ENCODE results near the gene GNAL. TPM values are rescaled to one million over a fixed set of nuclear protein-coding genes. Genes with fewer than 3 reads are reported as not detected.
A peak's percentile ranks its signal among the peaks of the same experiment; 100 is the strongest.

The GNAL gene
- total and polyA plus RNA-seq, 2 donors from 2014 or later: 1.8 to 9.7 TPM

- Histone ChIP-seq H3K9me3 (ENCODE audit: control insufficient read depth in 2 of 3, insufficient read depth in 1 of 3, low read length in 3 of 3) (no peaks in the 10 kb centered on the region), H3K4me1 (ENCODE audit: control insufficient read depth in 2 of 3, insufficient read depth in 2 of 3, low read depth in 1 of 3, low read length in 3 of 3) (peaks cover 0 to 6% (median 0%) of the 10 kb centered on the region in 3 donors), H3K36me3 (ENCODE audit: control insufficient read depth in 2 of 3, insufficient read depth in 3 of 3, low read length in 3 of 3) (no peaks in the 10 kb centered on the region), H3K4me3 (ENCODE audit: low read length in 3 of 3) (no peak overlapping the region), H3K27me3 (ENCODE audit: control insufficient read depth, insufficient read depth, low read length) (peaks cover 7% of the 10 kb centered on the region), H3K27ac (ENCODE audit: low read depth in 2 of 2, low read length in 2 of 2) (no peak overlapping the region), H3K9ac (ENCODE audit: low read length in 3 of 3) (no peak overlapping the region)
- no peak for DNase-seq
- FAIRE-seq: no peak
- TF ChIP-seq, protein P1, sequence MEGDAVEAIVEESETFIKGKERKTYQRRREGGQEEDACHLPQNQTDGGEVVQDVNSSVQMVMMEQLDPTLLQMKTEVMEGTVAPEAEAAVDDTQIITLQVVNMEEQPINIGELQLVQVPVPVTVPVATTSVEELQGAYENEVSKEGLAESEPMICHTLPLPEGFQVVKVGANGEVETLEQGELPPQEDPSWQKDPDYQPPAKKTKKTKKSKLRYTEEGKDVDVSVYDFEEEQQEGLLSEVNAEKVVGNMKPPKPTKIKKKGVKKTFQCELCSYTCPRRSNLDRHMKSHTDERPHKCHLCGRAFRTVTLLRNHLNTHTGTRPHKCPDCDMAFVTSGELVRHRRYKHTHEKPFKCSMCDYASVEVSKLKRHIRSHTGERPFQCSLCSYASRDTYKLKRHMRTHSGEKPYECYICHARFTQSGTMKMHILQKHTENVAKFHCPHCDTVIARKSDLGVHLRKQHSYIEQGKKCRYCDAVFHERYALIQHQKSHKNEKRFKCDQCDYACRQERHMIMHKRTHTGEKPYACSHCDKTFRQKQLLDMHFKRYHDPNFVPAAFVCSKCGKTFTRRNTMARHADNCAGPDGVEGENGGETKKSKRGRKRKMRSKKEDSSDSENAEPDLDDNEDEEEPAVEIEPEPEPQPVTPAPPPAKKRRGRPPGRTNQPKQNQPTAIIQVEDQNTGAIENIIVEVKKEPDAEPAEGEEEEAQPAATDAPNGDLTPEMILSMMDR (IDR thresholded peaks at IDR 0.05; ENCODE audit: borderline replicate concordance, extremely low read depth, insufficient read depth): no peak
- intact Hi-C loops (cut with DNase I): no loop called here
Observed at GRCh38 chr18:11747286-11747685, 58.2 kb downstream of the GNAL start.

DNA sequence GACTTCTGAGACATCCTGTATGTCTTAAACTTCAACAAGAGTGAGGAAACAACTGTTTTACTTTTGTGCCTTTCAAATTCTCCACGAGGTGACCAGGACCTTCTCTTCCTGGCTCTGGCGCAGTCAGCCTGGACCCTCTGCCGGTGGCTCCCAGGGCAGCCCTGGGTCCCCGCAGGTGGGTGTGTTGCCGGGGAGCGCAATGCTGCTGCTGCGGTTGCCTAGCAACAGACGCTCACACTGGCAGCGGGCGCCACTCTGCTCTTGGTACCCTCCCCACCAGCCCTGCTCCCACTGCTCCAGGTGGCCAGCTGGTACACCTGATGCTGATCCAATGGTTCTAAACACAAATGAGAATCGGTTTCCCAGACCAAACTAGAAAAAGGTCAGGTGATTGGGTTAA is 58.7 kb downstream of the GNAL start:
- H3K36me3 ChIP-seq (ENCODE audit: control insufficient read depth in 2 of 3, insufficient read depth in 3 of 3, low read length in 3 of 3): no peaks in the 10 kb centered on the region
- no peaks in the 10 kb centered on the region for H3K9me3 ChIP-seq (ENCODE audit: control insufficient read depth in 2 of 3, insufficient read depth in 1 of 3, low read length in 3 of 3)
- no peak overlapping the region for H3K27ac ChIP-seq (ENCODE audit: low read depth in 2 of 2, low read length in 2 of 2)
- FAIRE-seq: no peak
- peaks cover 0 to 9% (median 0%) of the 10 kb centered on the region in 3 donors for H3K4me1 ChIP-seq (ENCODE audit: control insufficient read depth in 2 of 3, insufficient read depth in 2 of 3, low read depth in 1 of 3, low read length in 3 of 3)
- TF ChIP-seq, protein P1 (IDR thresholded peaks at IDR 0.05; ENCODE audit: borderline replicate concordance, extremely low read depth, insufficient read depth): no peak
- no peak overlapping the region for H3K9ac ChIP-seq (ENCODE audit: low read length in 3 of 3)
- H3K27me3 ChIP-seq (ENCODE audit: control insufficient read depth, insufficient read depth, low read length): peaks cover 9% of the 10 kb centered on the region
- DNase-seq: peak in 3 of 5 donors; percentile 31 to 48 (median 46)
- no peak overlapping the region for H3K4me3 ChIP-seq (ENCODE audit: low read length in 3 of 3)
- intact Hi-C loops (cut with DNase I): no loop called here

GRCh38 chr18:11749305-11749704 is 60.2 kb downstream of the GNAL start:
- peaks cover 17% of the 10 kb centered on the region for H3K27me3 ChIP-seq (ENCODE audit: control insufficient read depth, insufficient read depth, low read length)
- H3K4me1 ChIP-seq (ENCODE audit: control insufficient read depth in 2 of 3, insufficient read depth in 2 of 3, low read depth in 1 of 3, low read length in 3 of 3): peaks cover 0 to 10% (median 0%) of the 10 kb centered on the region in 3 donors
- H3K36me3 ChIP-seq (ENCODE audit: control insufficient read depth in 2 of 3, insufficient read depth in 3 of 3, low read length in 3 of 3): no peaks in the 10 kb centered on the region
- no peak overlapping the region for H3K4me3 ChIP-seq (ENCODE audit: low read length in 3 of 3)
- FAIRE-seq (no peak), DNase-seq (no peak)
- no peak overlapping the region for H3K9ac ChIP-seq (ENCODE audit: low read length in 3 of 3)
- no peaks in the 10 kb centered on the region for H3K9me3 ChIP-seq (ENCODE audit: control insufficient read depth in 2 of 3, insufficient read depth in 1 of 3, low read length in 3 of 3)
- TF ChIP-seq, protein P1 (IDR thresholded peaks at IDR 0.05; ENCODE audit: borderline replicate concordance, extremely low read depth, insufficient read depth): no peak
- H3K27ac ChIP-seq (ENCODE audit: low read depth in 2 of 2, low read length in 2 of 2): no peak overlapping the region
- intact Hi-C loops (cut with DNase I): no loop called here

DNA sequence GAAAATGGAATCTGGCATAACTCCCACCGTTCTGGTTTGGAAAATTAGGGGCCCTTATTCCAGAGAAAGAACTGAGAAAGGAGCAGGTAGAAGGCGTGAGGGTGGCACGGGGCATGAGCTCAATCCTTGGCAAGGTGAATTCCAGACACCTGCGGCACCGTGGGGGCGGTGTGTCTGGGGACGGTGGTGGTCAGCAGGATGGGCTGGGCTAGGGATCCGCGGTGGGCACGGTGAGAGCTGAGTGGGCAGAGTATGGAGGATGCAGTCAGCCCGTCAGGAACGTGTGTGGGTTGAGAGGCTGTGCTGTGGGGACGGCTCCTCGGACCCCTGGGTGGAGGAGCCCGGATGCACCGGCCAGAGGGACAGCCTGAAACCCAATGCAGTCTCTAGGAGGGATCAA is 61.1 kb downstream of the GNAL start:
- no peaks in the 10 kb centered on the region for H3K9me3 ChIP-seq (ENCODE audit: control insufficient read depth in 2 of 3, insufficient read depth in 1 of 3, low read length in 3 of 3)
- H3K27ac ChIP-seq (ENCODE audit: low read depth in 2 of 2, low read length in 2 of 2): no peak overlapping the region
- TF ChIP-seq, protein P1 (IDR thresholded peaks at IDR 0.05; ENCODE audit: borderline replicate concordance, extremely low read depth, insufficient read depth): no peak
- FAIRE-seq (no peak), DNase-seq (no peak)
- H3K4me3 ChIP-seq (ENCODE audit: low read length in 3 of 3): no peak overlapping the region
- no peak overlapping the region for H3K9ac ChIP-seq (ENCODE audit: low read length in 3 of 3)
- H3K36me3 ChIP-seq (ENCODE audit: control insufficient read depth in 2 of 3, insufficient read depth in 3 of 3, low read length in 3 of 3): no peaks in the 10 kb centered on the region
- intact Hi-C loops (cut with DNase I): no loop called here
- H3K27me3 ChIP-seq (ENCODE audit: control insufficient read depth, insufficient read depth, low read length): peaks cover 17% of the 10 kb centered on the region
- H3K4me1 ChIP-seq (ENCODE audit: control insufficient read depth in 2 of 3, insufficient read depth in 2 of 3, low read depth in 1 of 3, low read length in 3 of 3): peaks cover 0 to 10% (median 0%) of the 10 kb centered on the region in 3 donors

Data from kidney (tissue), 14 donors.